GM23338 (cell line): ENCODE data around the gene OR5AU1.

ENCODE experiments used
- NANOG ChIP-seq: IDR thresholded peaks from 2 replicates; pipeline ENCODE4 v1.6.1; 2016; ENCODE audit warnings: antibody characterized with exemption, borderline replicate concordance
- POLR2AphosphoS5 ChIP-seq: IDR thresholded peaks from 2 replicates; pipeline ENCODE4 v1.6.1; 2016; ENCODE audit warnings: antibody characterized with exemption, low read depth
- TF ChIP-seq, protein P1 (sequence below), 2 experiments: fragments of 200-600 bp in 1 of 2; sonication (generic) in 1 of 2; conservative IDR thresholded peaks; 2 replicates each; pipeline versions ENCODE4 v1.5.1 to v1.6.1; 2016 to 2017; ENCODE audit warnings: antibody characterized with exemption in 2 of 2, low read depth in 2 of 2, mild to moderate bottlenecking in 2 of 2, moderate library complexity in 1 of 2

DNA sequence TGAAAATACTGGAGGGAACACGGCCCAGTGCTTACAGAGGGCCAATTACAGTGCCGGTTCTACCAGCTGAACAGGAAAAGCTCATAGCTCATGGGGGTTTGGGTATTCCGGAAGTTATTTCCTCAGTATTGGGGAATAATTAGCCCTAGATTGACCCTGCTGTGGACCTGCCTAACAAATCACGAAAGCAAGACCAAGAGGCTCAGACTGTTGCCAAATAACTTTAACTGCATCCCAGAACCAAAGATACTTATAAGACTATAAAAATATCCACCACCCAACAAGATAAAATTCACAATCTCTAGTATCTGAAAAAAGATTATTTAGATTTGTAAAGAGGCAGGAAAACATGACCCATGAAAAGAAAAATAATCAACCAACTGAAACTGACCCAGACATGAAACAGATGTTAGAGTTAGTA is 8.0 kb upstream of the OR5AU1 start:
- TF ChIP-seq NANOG (no peak), POLR2AphosphoS5 (no peak)
- TF ChIP-seq, protein P1, sequence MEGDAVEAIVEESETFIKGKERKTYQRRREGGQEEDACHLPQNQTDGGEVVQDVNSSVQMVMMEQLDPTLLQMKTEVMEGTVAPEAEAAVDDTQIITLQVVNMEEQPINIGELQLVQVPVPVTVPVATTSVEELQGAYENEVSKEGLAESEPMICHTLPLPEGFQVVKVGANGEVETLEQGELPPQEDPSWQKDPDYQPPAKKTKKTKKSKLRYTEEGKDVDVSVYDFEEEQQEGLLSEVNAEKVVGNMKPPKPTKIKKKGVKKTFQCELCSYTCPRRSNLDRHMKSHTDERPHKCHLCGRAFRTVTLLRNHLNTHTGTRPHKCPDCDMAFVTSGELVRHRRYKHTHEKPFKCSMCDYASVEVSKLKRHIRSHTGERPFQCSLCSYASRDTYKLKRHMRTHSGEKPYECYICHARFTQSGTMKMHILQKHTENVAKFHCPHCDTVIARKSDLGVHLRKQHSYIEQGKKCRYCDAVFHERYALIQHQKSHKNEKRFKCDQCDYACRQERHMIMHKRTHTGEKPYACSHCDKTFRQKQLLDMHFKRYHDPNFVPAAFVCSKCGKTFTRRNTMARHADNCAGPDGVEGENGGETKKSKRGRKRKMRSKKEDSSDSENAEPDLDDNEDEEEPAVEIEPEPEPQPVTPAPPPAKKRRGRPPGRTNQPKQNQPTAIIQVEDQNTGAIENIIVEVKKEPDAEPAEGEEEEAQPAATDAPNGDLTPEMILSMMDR (conservative IDR thresholded peaks at IDR 0.05; ENCODE audit: low read depth in 2 of 2): no peak
